Amniotic stem cell (primary cell): ENCODE results near the gene ELMO1.

Experiments used
- DNase-seq: peaks from one replicate; lab custom pipeline; 2025; lab: John Stamatoyannopoulos, UW

The ELMO1 gene

GRCh38 chr7:36825501-36825900 is 623.2 kb downstream of the ELMO1 start:
- DNase-seq: no peak

DNA sequence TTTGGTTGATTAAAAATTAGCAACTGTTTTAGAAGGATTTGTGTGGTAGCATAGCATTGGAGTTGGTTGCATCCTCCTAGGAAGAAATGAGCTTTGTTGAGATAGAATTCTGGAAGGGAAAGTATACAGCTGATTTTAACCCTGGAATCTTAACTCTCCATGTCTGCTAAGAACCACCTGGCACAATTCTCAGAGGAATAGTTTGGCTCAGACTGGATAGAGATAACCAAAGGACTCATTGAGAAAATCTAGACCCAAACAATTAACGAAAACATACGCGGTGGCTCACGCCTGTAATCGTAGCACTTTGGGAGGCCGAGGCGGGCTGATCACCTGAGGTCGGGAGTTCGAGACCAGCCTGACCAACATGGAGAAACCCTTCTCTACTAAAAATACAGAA is 625.3 kb downstream of the ELMO1 start:
- no peak for DNase-seq

DNA sequence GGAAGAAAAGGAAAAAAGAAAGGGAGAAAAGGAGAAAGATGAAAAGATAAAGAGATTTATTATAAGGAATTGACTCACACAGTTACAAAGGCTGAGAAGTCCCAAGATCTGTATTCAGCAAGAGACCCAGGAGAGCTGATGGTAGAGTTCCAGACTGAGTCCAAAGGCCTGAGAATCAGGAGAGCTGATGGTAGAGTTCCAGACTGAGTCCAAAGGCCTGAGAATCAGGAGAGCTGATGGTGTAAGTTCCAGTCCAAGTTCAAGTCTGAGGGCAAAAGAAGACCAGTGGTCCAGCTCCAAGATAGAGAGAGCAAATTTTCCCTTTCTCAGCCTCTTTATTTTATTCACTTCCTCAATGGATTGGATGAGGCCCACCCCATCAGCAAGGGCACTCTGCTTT is 627.0 kb downstream of the ELMO1 start:
- DNase-seq: no peak

GRCh38 chr7:36820527-36821170 is 628.0 kb downstream of the ELMO1 start:
- DNase-seq: no peak

- no peak for DNase-seq
These were observed 629.0 kb downstream of the ELMO1 start for GRCh38 chr7:36819639-36820038.

DNA sequence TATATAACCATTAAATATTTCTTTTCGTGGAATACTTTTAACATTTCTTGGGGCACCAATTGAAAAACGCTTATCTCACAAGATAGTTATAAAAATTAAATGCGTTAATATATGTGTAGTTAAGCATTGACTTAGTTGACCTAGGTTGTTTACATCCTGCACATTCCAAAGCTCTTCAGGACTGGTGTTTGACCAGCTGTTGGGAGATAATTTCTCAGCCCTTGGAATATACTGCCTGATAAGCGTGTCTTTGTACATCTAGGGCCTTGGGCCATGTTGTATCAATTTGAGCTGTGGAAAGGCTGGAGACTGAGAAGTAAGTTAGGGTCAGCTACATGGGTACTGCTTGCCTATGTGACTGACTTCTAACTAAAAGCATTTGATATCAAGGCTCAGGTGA is 634.4 kb downstream of the ELMO1 start:
- no peak for DNase-seq

GRCh38 chr7:36811807-36812206 is 636.9 kb downstream of the ELMO1 start:
- no peak for DNase-seq

GRCh38 chr7:36810489-36810888 is 638.2 kb downstream of the ELMO1 start:
- no peak for DNase-seq

- no peak for DNase-seq
These were observed 638.6 kb downstream of the ELMO1 start for GRCh38 chr7:36810032-36810431.

GRCh38 chr7:36809510-36809909 is 639.2 kb downstream of the ELMO1 start:
- DNase-seq: no peak

GRCh38 chr7:36809086-36809485 is 639.6 kb downstream of the ELMO1 start:
- DNase-seq: no peak

DNA sequence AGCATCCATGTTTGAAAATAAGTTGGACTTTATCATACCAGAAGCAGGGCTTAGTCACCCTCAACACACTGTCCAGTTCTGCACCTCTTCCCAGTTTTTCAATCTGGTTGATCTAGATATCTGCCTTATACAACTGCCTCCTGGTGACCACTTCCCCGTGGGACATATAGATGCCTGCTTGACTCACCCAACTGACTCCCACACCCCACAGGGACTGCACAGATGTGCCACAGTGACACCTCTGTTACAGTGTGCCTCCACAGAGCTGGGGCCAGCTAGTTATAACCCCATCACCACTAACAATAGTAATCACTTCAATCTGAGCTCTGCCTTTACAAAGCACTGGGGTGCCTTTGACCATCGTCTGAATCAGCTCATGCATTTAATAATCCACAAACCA is 641.8 kb downstream of the ELMO1 start:
- DNase-seq: no peak
